Measurements from ENCODE around the gene PRR18. TPM values are rescaled to one million over a fixed set of nuclear protein-coding genes. Genes with fewer than 3 reads are reported as not detected.

Gene PRR18
- total RNA-seq, 1 donor from 2014 or later = 0.47 TPM

GRCh38 chr6:166274739-166275370 lies 33.3 kb downstream of the PRR18 start:
- DNase-seq = no peak

GRCh38 chr6:166274163-166274562 lies 34.0 kb downstream of the PRR18 start:
- no peak for DNase-seq

DNA sequence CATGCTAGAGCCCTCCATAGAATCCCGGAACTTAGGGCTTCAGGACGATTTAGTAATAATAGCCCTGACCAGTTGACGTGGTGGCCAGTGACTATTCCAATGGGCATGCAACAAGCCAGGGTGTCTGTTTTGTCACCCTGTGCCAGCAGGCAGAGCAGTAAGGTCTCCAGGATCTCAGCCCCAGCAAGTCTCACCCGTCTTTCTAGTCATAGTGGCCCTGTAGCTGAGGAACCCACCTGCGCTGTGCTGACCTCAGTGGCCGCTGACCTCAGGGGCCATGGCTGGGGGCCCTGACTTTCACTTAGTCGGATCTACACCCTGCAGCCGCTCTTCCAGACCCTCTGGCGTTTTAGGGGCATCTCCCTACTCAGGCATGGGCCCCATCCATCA lies 36.8 kb downstream of the PRR18 start:
- no peak for DNase-seq

DNA sequence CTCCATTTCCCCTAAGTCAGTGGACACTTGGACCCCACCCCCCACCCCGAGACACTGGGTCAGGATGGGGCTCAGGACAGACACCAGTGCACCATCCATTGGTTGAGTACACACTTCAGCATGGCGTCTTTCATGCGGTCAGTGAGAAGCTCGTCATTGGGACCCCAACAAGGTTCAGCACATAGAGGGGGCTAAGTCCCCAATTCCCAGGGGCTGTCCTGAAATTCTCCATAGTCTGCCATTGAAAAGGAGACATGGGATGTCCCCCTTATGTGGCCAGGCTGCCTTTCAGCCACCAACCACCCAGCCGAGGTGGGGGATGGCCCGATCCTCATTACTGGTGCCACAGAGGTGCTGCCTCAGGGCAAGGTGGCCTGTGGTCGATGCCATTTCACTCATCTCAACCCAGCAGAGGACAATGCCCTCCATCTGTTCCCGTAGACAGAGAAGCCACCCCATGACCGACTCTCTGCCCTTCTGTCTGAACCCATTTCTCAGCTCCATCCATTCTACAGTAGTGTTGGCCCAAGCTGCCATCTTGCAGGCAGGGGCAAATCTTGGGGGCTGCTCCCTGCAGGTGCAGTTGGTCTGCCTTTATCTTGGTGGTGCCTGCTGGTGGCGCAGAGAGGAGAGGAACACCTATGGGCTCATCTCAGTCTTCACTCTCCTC lies 37.4 kb downstream of the PRR18 start:
- DNase-seq = no peak

GRCh38 chr6:166269301-166270039 lies 38.7 kb downstream of the PRR18 start:
- DNase-seq = no peak

DNA sequence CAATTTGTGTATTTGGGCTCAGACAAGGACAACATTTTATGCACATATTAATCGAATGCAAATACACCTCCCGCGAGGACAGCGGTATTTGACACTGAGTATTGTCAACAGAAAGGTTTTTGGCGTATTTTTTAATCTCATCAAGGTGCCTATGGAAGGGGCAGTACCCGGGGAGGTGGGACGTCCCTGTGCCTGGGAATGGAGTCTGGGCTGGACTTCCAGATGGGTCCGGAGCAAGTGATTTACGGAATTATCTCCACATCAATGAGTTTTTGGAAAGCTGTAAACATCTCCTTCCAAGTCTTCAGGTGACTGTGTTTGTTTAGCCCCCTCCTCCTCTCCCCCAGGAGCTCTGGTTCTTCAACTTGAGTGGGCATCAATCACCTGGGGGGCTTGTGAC lies 39.8 kb downstream of the PRR18 start:
- no peak for DNase-seq

- DNase-seq = no peak
Measured at GRCh38 chr6:166267526-166267925, 40.7 kb downstream of the PRR18 start.

DNA sequence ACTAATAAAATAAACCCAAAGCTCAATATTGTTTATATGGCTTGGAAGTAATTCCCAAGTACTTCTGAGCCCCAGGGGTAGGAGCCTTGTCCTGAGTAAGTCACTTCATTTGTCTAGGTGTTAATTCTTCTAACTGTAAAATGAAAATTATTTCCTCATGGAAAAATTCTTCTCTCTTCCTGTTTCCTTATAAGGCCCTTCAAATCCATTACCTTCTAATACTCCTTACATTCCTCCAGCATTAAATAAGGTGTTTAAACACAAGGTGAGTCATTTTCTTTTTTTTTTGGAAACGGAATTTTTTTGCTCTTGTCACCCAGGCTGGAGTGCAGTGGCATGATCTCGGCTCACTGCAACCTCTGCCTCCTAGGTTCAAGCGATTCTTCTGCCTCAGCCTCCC lies 41.9 kb downstream of the PRR18 start:
- no peak for DNase-seq

DNA sequence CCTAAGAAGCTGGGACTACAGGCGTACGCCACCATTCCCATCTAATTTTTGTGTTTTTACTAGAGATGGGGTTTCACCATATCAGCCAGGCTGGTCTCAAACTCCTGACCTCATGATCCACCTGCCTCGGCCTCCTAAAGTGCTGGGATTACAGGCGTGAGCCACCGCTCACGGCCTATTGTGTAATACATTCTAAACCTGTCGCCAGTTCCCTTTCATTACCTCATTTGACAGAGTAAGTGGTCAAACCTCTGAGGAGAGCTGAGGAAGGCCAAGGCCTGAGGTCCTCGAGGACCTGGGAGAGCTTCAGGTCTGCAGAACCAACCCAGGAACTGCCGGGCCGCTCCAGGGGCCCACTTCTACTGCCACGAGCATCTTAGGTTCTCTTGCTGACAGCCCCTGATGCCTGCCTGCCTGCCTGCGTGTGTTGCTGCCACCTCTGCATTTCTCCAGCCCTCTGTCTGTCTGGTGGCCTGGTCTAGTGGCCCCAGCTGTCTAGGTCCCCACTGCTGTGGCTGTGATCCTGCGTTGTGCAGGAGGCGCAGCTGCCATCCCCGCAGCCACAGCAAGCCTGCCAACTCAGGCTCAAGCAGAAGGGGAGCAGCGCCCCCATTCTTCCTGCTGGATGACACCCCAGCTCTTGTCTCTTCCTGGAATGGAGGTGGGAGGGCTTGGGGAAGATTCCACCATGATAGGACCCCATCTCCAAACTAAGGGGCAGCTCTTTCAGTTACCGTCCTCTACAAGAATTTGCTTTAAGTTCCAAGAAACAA lies 45.3 kb downstream of the PRR18 start:
- no peak for DNase-seq

- DNase-seq = no peak
Measured at GRCh38 chr6:166259296-166259977, 48.8 kb downstream of the PRR18 start.

GRCh38 chr6:166258854-166259276 lies 49.3 kb downstream of the PRR18 start:
- DNase-seq = no peak

- DNase-seq = no peak
Measured at GRCh38 chr6:166257911-166258318, 50.3 kb downstream of the PRR18 start.

Other genes with a start within 250 kb of the PRR18 start
- not detected for gene TBXT, start 140.5 kb downstream of the PRR18 start, total RNA-seq
- gene SFT2D1, start 34.2 kb upstream of the PRR18 start, total RNA-seq = 24.2 TPM
- 57.7 TPM for gene MPC1, start 74.5 kb upstream of the PRR18 start, total RNA-seq

Measured in occipital lobe (tissue), 2 donors.